K562 (cell line): ENCODE results near the gene ZFP36. TPM values are rescaled to one million over a fixed set of nuclear protein-coding genes. Genes with fewer than 3 reads are reported as not detected.
A peak's percentile ranks its signal among the peaks of the same experiment; 100 is the strongest.

Experiments
- BCLAF1 ChIP-seq, 2 experiments: fragments of 450-650 bp in 1 of 2; IDR thresholded peaks; 2 replicates each; pipeline ENCODE4 v1.6.1; 2011 to 2017; ENCODE audit warnings: low read depth in 2 of 2, antibody characterized with exemption in 1 of 2, borderline replicate concordance in 1 of 2, low read length in 1 of 2, mild to moderate bottlenecking in 1 of 2, mixed read lengths in 1 of 2; ENCODE audit not compliant: control insufficient read depth in 1 of 2
- BRD9 ChIP-seq: fragments of 450-650 bp; IDR thresholded peaks from 2 replicates; pipeline ENCODE4 v1.6.1; 2018; ENCODE audit warnings: low read depth; ENCODE audit not compliant: partially characterized antibody
- DLX4 ChIP-seq: fragments of 250-450 bp; sonication (Bioruptor Pico); IDR thresholded peaks from 2 replicates; pipeline ENCODE4 v1.6.1; 2021; ENCODE audit warnings: mild to moderate bottlenecking
- EGR1 ChIP-seq: fragments of 450-650 bp; conservative IDR thresholded peaks from 2 replicates; pipeline ENCODE4 v1.6.1; 2017; ENCODE audit warnings: mild to moderate bottlenecking
- GATA2 ChIP-seq: sonication (generic); formaldehyde crosslinking; IDR thresholded peaks from 2 replicates; pipeline ENCODE4 v1.4.0; 2020; ENCODE audit warnings: mild to moderate bottlenecking, missing genetic modification reagents
- KAT7 ChIP-seq: sonication (generic); formaldehyde crosslinking; IDR thresholded peaks from 2 replicates; pipeline ENCODE4 v1.8.0; 2022; ENCODE audit warnings: missing genetic modification reagents, mild to moderate bottlenecking, borderline replicate concordance
- MAX ChIP-seq: sonication (generic); formaldehyde crosslinking; IDR thresholded peaks from 2 replicates; pipeline ENCODE4 v1.9.0; 2022; ENCODE audit warnings: mild to moderate bottlenecking, missing genetic modification reagents
- MBD1 ChIP-seq: fragments of 250-450 bp; sonication (Bioruptor Pico); IDR thresholded peaks from 2 replicates; pipeline ENCODE4 v1.8.0; 2022; ENCODE audit warnings: inconsistent platforms
- MEF2D ChIP-seq: conservative IDR thresholded peaks from 2 replicates; pipeline ENCODE4 v1.6.1; 2016; ENCODE audit warnings: low read depth, missing genetic modification characterization, missing compliant biosample characterization
- SIN3A ChIP-seq, 2 experiments: fragments of 150-350 bp in 1 of 2; IDR thresholded peaks; 2 replicates each; pipeline ENCODE4 v1.6.1; 2011 to 2016; ENCODE audit warnings: borderline replicate concordance in 2 of 2, low read depth in 2 of 2, low read length in 2 of 2, mild to moderate bottlenecking in 2 of 2, moderate library complexity in 2 of 2; ENCODE audit not compliant: control insufficient read depth in 1 of 2
- TFE3 ChIP-seq: fragments of 450-650 bp; formaldehyde crosslinking; IDR thresholded peaks from 2 replicates; pipeline ENCODE4 v1.4.0; 2020; ENCODE audit warnings: mild to moderate bottlenecking, mixed read lengths
- THRB ChIP-seq: fragments of 450-650 bp; formaldehyde crosslinking; conservative IDR thresholded peaks from 2 replicates; pipeline ENCODE4 v1.4.0; 2022; ENCODE audit warnings: mild to moderate bottlenecking, missing genetic modification characterization
- XRCC5 ChIP-seq: fragments of 200-400 bp; formaldehyde crosslinking; IDR thresholded peaks from 2 replicates; pipeline ENCODE4 v1.6.1; 2017; ENCODE audit warnings: low read depth, mild to moderate bottlenecking, low read length
- ZBTB2 ChIP-seq: fragments of 450-650 bp; IDR thresholded peaks from 2 replicates; pipeline ENCODE4 v1.6.1; 2016; ENCODE audit warnings: antibody characterized with exemption
- ZNF121 ChIP-seq: sonication (generic); formaldehyde crosslinking; conservative IDR thresholded peaks from 2 replicates; pipeline ENCODE4 v1.8.0; 2022; ENCODE audit warnings: missing genetic modification reagents
- polyA plus RNA-seq, 8 experiments: library from polyadenylated mRNA; depleted of rRNA in 4 of 8; stranded (reverse) in 5 of 8; unstranded in 3 of 8; fragments of >200 nt; fragmentation: Nextera tagmentation in 2 of 8; fragmentation: Illumina TruSeq in 1 of 8; extraction: Ambion mirVana in 2 of 8; extraction: Trizol in 1 of 8; gene quantifications; 2 replicates each; pipeline versions ENCODE4 v1.2.1 to v1.2.3, GENCODE V29; 2011 to 2014; ENCODE audit warnings: inconsistent platforms in 1 of 8, missing spikeins in 1 of 8
- total RNA-seq, 7 experiments: library from RNA; depleted of rRNA in 6 of 7; stranded (reverse); fragments of >200 nt in 6 of 7; fragmentation: Illumina TruSeq in 2 of 7; extraction: Trizol in 2 of 7; gene quantifications; 2 replicates each; pipeline versions ENCODE4 v1.2.1 to v1.2.3, GENCODE V29; 2011 to 2021; ENCODE audit warnings: low replicate concordance in 1 of 7

The ZFP36 gene
- total and polyA plus RNA-seq, 9 of the 15 experiments (the other 6 are each of a cell fraction or from before 2014, with no cell fraction given) = 1.0 to 20.1 (median 3.5) TPM

- TF ChIP-seq BCLAF1 (IDR thresholded peaks at IDR 0.05; ENCODE audit: borderline replicate concordance in 1 of 2, control insufficient read depth in 1 of 2, low read depth in 2 of 2, low read length in 1 of 2) (no peak), SIN3A (IDR thresholded peaks at IDR 0.05; ENCODE audit: borderline replicate concordance in 2 of 2, control insufficient read depth in 1 of 2, low read depth in 2 of 2, low read length in 2 of 2) (peak; percentile 29 to 77; a peak in 1 of 4 replicates), MAX (CRISPR knock-in tag) (peak; percentile 70), TFE3 (CRISPR knock-in tag) (no peak), ZBTB2 (no peak), DLX4 (CRISPR knock-in tag) (no peak), MEF2D (tag) (no peak), XRCC5 (no peak; the same call in 1 of the 2 replicates), MBD1 (CRISPR knock-in tag) (no peak), BRD9 (no peak), EGR1 (peak; percentile 56), KAT7 (CRISPR knock-in tag) (peak; percentile 80; the same call in 1 of the 2 replicates), GATA2 (CRISPR knock-in tag) (no peak), THRB (CRISPR knock-in tag) (0 out of 2 replicates have a peak, but pooled peaks have one; percentile 11), ZNF121 (CRISPR knock-in tag) (no peak)
Measured at GRCh38 chr19:39390751-39391437, 15.8 kb upstream of the ZFP36 start, which contains the start of the genes MED29 and PAF1 (continued).
